H1 (cell line): ENCODE data around the gene ESPNL. TPM values are rescaled to one million over a fixed set of nuclear protein-coding genes. Genes with fewer than 3 reads are reported as not detected.

Experiments used
- CHD7 ChIP-seq: fragments of 300-600 bp; sonication (generic); IDR thresholded peaks from 2 replicates; pipeline ENCODE4 v1.7.1; 2012; ENCODE audit warnings: low read length, moderate library complexity, mild to moderate bottlenecking, inconsistent platforms; ENCODE audit not compliant: insufficient replicate concordance
- SIRT6 ChIP-seq: IDR thresholded peaks from one replicate; pipeline ENCODE4 v1.7.1; 2012; ENCODE audit warnings: low read length, inconsistent platforms
- polyA plus RNA-seq, 7 experiments: library from polyadenylated mRNA; depleted of rRNA in 3 of 7; stranded (reverse) in 5 of 7; unstranded in 2 of 7; fragments of >200 nt in 5 of 7; fragments of 200-250 nt in 2 of 7; gene quantifications; 1 replicate in 5 of 7; 2 replicates in 1 of 7; 4 replicates in 1 of 7; pipeline versions ENCODE4 v1.2.1 to v1.2.3, GENCODE V29; 2011 to 2013; ENCODE audit warnings: missing spikeins in 2 of 7, mixed read lengths in 2 of 7
- total RNA-seq: library from RNA; stranded (reverse); fragmentation: NEBNext Ultra II Directional; extraction: Animal tissue kit (Norgen Biotek cat#: 25700); gene quantifications from 2 replicates; pipeline ENCODE4 v1.2.1, GENCODE V29; 2021

ESPNL gene
- total and polyA plus RNA-seq, 2 of the 8 experiments (the other 6 are each of a cell fraction or from before 2014, with no cell fraction given) = 0.68 to 1.3 TPM

GRCh38 chr2:238102865-238103264 is 2.7 kb downstream of the ESPNL start (continued):
- TF ChIP-seq CHD7 (no peak), SIRT6 (no peak)
- TF ChIP-seq, all 59 proteins: peak for 0
